H9 (cell line): Measurements from ENCODE around the gene PGBD2. TPM values are rescaled to one million over a fixed set of nuclear protein-coding genes. Genes with fewer than 3 reads are reported as not detected.
"Not testable (repeated sequence)": the region's sequence is repeated elsewhere in the genome, so short reads cannot be mapped to it uniquely, and the experiment has no call there.

Source experiments
- DNase-seq: peaks from one replicate; pipeline ENCODE4 v3.0.0-alpha.2; 2017
- H2AFZ ChIP-seq: one replicate; pipeline ENCODE4 v1.6.1; 2013; ENCODE audit warnings: mild to moderate bottlenecking, low read length, control low read depth, moderate library complexity
- H2AK5ac ChIP-seq: 2 replicates; pipeline ENCODE4 v1.6.1; 2013; ENCODE audit warnings: low read length, control low read depth, mixed read lengths; ENCODE audit not compliant: insufficient read length
- H2BK120ac ChIP-seq: one replicate; pipeline ENCODE4 v1.6.1; 2013; ENCODE audit warnings: low read depth, mild to moderate bottlenecking, low read length, control low read depth, inconsistent platforms; ENCODE audit not compliant: poor library complexity, severe bottlenecking
- H2BK12ac ChIP-seq: 2 replicates; pipeline ENCODE4 v1.6.1; 2013; ENCODE audit warnings: low read length, control low read depth, mixed read lengths, low read depth; ENCODE audit not compliant: insufficient read length
- H2BK15ac ChIP-seq: 2 replicates; pipeline ENCODE4 v1.6.1; 2013; ENCODE audit warnings: low read depth, low read length, control low read depth
- H2BK20ac ChIP-seq: one replicate; pipeline ENCODE4 v1.6.1; 2013; ENCODE audit warnings: low read depth, mild to moderate bottlenecking, low read length, control low read depth, inconsistent platforms; ENCODE audit not compliant: poor library complexity, severe bottlenecking
- H2BK5ac ChIP-seq: 2 replicates; pipeline ENCODE4 v1.6.1; 2013; ENCODE audit warnings: low read length, control low read depth, mixed read lengths; ENCODE audit not compliant: insufficient read length
- H3K14ac ChIP-seq: 2 replicates; pipeline ENCODE4 v1.6.1; 2013; ENCODE audit warnings: low read length, control low read depth; ENCODE audit not compliant: insufficient read depth
- H3K18ac ChIP-seq: 2 replicates; pipeline ENCODE4 v1.6.1; 2013; ENCODE audit warnings: low read depth, mild to moderate bottlenecking, mixed read lengths, low read length, control low read depth; ENCODE audit not compliant: insufficient read length
- H3K23ac ChIP-seq: 2 replicates; pipeline ENCODE4 v1.6.1; 2013; ENCODE audit warnings: low read length, control low read depth, mixed read lengths, low read depth; ENCODE audit not compliant: insufficient read length
- H3K23me2 ChIP-seq: 2 replicates; pipeline ENCODE4 v1.6.1; 2013; ENCODE audit warnings: low read depth, mild to moderate bottlenecking, mixed read lengths, low read length, control low read depth; ENCODE audit not compliant: insufficient read length, poor library complexity, severe bottlenecking
- H3K27ac ChIP-seq: 2 replicates; pipeline ENCODE4 v1.5.1; 2013; ENCODE audit warnings: low read length, control low read depth, mixed read lengths, low read depth; ENCODE audit not compliant: insufficient read length
- H3K27me3 ChIP-seq: 2 replicates; pipeline ENCODE4 v1.6.1; 2013; ENCODE audit warnings: low read length, control low read depth, inconsistent platforms; ENCODE audit not compliant: insufficient read depth
- H3K4ac ChIP-seq: 2 replicates; pipeline ENCODE4 v1.6.1; 2013; ENCODE audit warnings: low read depth, mild to moderate bottlenecking, control low read depth, inconsistent platforms, low read length, moderate library complexity
- H3K4me1 ChIP-seq: 2 replicates; pipeline ENCODE4 v1.6.1; 2013; ENCODE audit warnings: low read length, control low read depth, inconsistent platforms; ENCODE audit not compliant: insufficient read depth
- H3K4me2 ChIP-seq: 2 replicates; pipeline ENCODE4 v1.6.1; 2013; ENCODE audit warnings: low read length, control low read depth, mixed read lengths; ENCODE audit not compliant: insufficient read length, insufficient read depth
- H3K56ac ChIP-seq: 2 replicates; pipeline ENCODE4 v1.6.1; 2013; ENCODE audit warnings: low read depth, mild to moderate bottlenecking, mixed read lengths, low read length, control low read depth; ENCODE audit not compliant: insufficient read length
- H3K79me1 ChIP-seq: 2 replicates; pipeline ENCODE4 v1.6.1; 2013; ENCODE audit warnings: low read depth, mild to moderate bottlenecking, moderate library complexity, low read length, control low read depth, inconsistent platforms; ENCODE audit not compliant: insufficient read depth, poor library complexity, severe bottlenecking
- H3K79me2 ChIP-seq: 2 replicates; pipeline ENCODE4 v1.6.1; 2013; ENCODE audit warnings: low read length, control low read depth, inconsistent platforms; ENCODE audit not compliant: insufficient read depth
- H3K9ac ChIP-seq: 2 replicates; pipeline ENCODE4 v1.6.1; 2013; ENCODE audit warnings: low read length, control low read depth, mixed read lengths; ENCODE audit not compliant: insufficient read length; ENCODE audit errors: extremely low read depth
- H3K9me3 ChIP-seq: one replicate; pipeline ENCODE4 v1.6.1; 2013; ENCODE audit warnings: low read depth, low read length, inconsistent platforms; ENCODE audit not compliant: control insufficient read depth
- H3T11ph ChIP-seq: one replicate; pipeline ENCODE4 v1.6.1; 2013; ENCODE audit warnings: mild to moderate bottlenecking, low read length, control low read depth, inconsistent platforms
- H4K20me1 ChIP-seq: one replicate; pipeline ENCODE4 v1.6.1; 2013; ENCODE audit not compliant: control insufficient read depth, insufficient read length, insufficient read depth
- H4K5ac ChIP-seq: 2 replicates; pipeline ENCODE4 v1.6.1; 2013; ENCODE audit warnings: low read depth, mild to moderate bottlenecking, mixed read lengths, low read length, control low read depth; ENCODE audit not compliant: insufficient read length
- H4K8ac ChIP-seq: replicated peaks from 2 replicates; pipeline ENCODE4 v1.6.1; 2013; ENCODE audit warnings: low read length, control low read depth, mixed read lengths, low read depth; ENCODE audit not compliant: insufficient read length
- H4K91ac ChIP-seq: 2 replicates; pipeline ENCODE4 v1.6.1; 2013; ENCODE audit warnings: low read depth, mild to moderate bottlenecking, moderate library complexity, mixed read lengths, low read length, control low read depth; ENCODE audit not compliant: insufficient read length
- H3K27ac Mint-ChIP-seq, 3 experiments: 2 replicates in 2 of 3; 3 replicates in 1 of 3; pipeline ENCODE4 v1.8.0; 2020 to 2021; ENCODE audit warnings: mixed read lengths in 3 of 3, mild to moderate bottlenecking in 1 of 3, moderate library complexity in 1 of 3
- H3K27me3 Mint-ChIP-seq: 2 replicates; pipeline ENCODE4 v1.8.0; 2021; ENCODE audit warnings: low read depth, mild to moderate bottlenecking, moderate library complexity, mixed read lengths
- H3K36me3 Mint-ChIP-seq, 3 experiments: 2 replicates in 2 of 3; 3 replicates in 1 of 3; pipeline ENCODE4 v1.8.0; 2020 to 2021; ENCODE audit warnings: low read depth in 3 of 3, mixed read lengths in 3 of 3; ENCODE audit not compliant: insufficient read depth in 1 of 3
- H3K4me1 Mint-ChIP-seq, 2 experiments: 2 replicates each; pipeline ENCODE4 v1.8.0; 2020; ENCODE audit warnings: mixed read lengths in 2 of 2
- H3K4me3 Mint-ChIP-seq, 2 experiments: 2 replicates in 1 of 2; 3 replicates in 1 of 2; pipeline ENCODE4 v1.8.0; 2020 to 2021; ENCODE audit warnings: mild to moderate bottlenecking in 2 of 2, mixed read lengths in 2 of 2, moderate library complexity in 1 of 2
- H3K9me3 Mint-ChIP-seq, 2 experiments: 2 replicates in 1 of 2; 3 replicates in 1 of 2; pipeline ENCODE4 v1.8.0; 2020; ENCODE audit warnings: mild to moderate bottlenecking in 2 of 2, mixed read lengths in 2 of 2, moderate library complexity in 1 of 2
- WGBS: extraction: QIAGEN DNeasy Blood & Tissue Kit; methylation state at CpG from one replicate; pipeline ENCODE4 v1.1.7; 2013; ENCODE audit warnings: missing lambda C conversion rate, low lambda C conversion rate, mixed read lengths; ENCODE audit not compliant: insufficient read length; ENCODE audit errors: extremely low coverage; 5-methylcytosine and 5-hydroxymethylcytosine counted together
- total RNA-seq: library from RNA; stranded (reverse); gene quantifications from 2 replicates; pipeline ENCODE4 v1.2.1, GENCODE V29; 2021

Gene PGBD2
- total RNA-seq, 1 experiment from 2014 or later = 10.4 TPM

DNA sequence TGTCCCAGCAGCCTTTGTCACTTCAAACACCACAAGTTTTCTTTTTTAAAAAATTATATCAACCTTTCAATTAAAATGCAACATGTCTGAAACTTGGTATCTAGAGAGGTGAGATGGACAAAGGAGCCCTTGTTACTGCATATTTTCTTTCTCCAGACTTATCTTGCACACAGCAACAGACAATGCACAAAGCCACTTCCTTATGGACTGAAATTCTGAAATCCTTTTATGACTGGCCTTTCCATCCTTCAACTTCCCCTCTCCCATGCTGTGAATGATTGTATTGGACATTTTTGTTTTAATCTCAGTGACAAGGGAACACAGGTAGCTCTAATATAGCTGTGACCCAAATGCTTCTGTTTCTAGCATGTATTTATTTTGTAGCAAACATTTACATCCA is 22.1 kb downstream of the PGBD2 start:
- H3K79me2 ChIP-seq, H3K18ac ChIP-seq, H2BK120ac ChIP-seq, H3K79me1 ChIP-seq, H2BK12ac ChIP-seq, H3T11ph ChIP-seq, H3K4me1 ChIP-seq, H2BK20ac ChIP-seq, H4K5ac ChIP-seq, H2AK5ac ChIP-seq, H2BK15ac ChIP-seq, H3K27me3 ChIP-seq, H3K9me3 Mint-ChIP-seq, H3K4me1 Mint-ChIP-seq, H3K4me2 ChIP-seq, H3K27ac Mint-ChIP-seq, H3K36me3 Mint-ChIP-seq, H3K4ac ChIP-seq, H3K9ac ChIP-seq, DNase-seq, H2AFZ ChIP-seq, H4K8ac ChIP-seq, H2BK5ac ChIP-seq, H3K27ac ChIP-seq, H3K9me3 ChIP-seq, H3K27me3 Mint-ChIP-seq, H3K4me3 Mint-ChIP-seq, H4K91ac ChIP-seq, H4K20me1 ChIP-seq, H3K56ac ChIP-seq, H3K23me2 ChIP-seq, H3K23ac ChIP-seq, H3K14ac ChIP-seq: not testable (repeated sequence)

GRCh38 chr1:248930037-248930436 is 24.0 kb downstream of the PGBD2 start:
- H3K27me3 ChIP-seq, H4K20me1 ChIP-seq, H3K27ac Mint-ChIP-seq, H3K4me2 ChIP-seq, H3K9me3 ChIP-seq, H3K56ac ChIP-seq, H3K79me2 ChIP-seq, H3K79me1 ChIP-seq, DNase-seq, H3K23ac ChIP-seq, H3K14ac ChIP-seq, H2BK20ac ChIP-seq, H3T11ph ChIP-seq, H3K27me3 Mint-ChIP-seq, H3K4ac ChIP-seq, H3K4me1 ChIP-seq, H4K8ac ChIP-seq, H2AK5ac ChIP-seq, H3K36me3 Mint-ChIP-seq, H4K5ac ChIP-seq, H3K4me1 Mint-ChIP-seq, H2BK15ac ChIP-seq, H2BK120ac ChIP-seq, H3K9ac ChIP-seq, H3K23me2 ChIP-seq, H3K9me3 Mint-ChIP-seq, H2AFZ ChIP-seq, H2BK5ac ChIP-seq, H4K91ac ChIP-seq, H2BK12ac ChIP-seq, H3K27ac ChIP-seq, H3K18ac ChIP-seq, H3K4me3 Mint-ChIP-seq: not testable (repeated sequence)
- WGBS = no CpG with 5 or more reads among the region's 4 CpGs
